ENCODE measurements around the gene CSH1.

DNA sequence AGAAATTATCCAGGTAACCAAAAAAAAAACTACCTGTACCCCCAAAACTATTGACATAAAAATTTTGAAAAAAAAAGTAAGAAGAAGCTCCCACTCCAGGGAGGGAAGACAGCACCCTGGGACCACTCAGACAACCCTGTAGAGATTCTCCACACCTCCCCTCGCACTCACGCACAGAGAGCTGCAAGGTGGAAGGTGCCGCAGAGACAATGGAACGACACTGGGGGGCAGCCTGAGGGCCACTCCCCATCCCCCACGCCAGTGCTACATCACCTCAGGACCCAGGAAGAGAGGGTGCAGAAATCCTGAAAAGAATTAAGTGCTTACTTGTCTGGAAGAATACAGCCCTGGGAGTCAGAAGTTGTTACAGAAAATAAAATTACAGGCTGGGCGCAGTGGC is 40.9 kb upstream of the CSH1 start:
- no peak for TF ChIP-seq EZH2 (IDR thresholded peaks at IDR 0.05)
- TF ChIP-seq, protein P1, sequence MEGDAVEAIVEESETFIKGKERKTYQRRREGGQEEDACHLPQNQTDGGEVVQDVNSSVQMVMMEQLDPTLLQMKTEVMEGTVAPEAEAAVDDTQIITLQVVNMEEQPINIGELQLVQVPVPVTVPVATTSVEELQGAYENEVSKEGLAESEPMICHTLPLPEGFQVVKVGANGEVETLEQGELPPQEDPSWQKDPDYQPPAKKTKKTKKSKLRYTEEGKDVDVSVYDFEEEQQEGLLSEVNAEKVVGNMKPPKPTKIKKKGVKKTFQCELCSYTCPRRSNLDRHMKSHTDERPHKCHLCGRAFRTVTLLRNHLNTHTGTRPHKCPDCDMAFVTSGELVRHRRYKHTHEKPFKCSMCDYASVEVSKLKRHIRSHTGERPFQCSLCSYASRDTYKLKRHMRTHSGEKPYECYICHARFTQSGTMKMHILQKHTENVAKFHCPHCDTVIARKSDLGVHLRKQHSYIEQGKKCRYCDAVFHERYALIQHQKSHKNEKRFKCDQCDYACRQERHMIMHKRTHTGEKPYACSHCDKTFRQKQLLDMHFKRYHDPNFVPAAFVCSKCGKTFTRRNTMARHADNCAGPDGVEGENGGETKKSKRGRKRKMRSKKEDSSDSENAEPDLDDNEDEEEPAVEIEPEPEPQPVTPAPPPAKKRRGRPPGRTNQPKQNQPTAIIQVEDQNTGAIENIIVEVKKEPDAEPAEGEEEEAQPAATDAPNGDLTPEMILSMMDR (IDR thresholded peaks at IDR 0.05): no peak

Data from neural progenitor cell (in vitro differentiated cells).